HepG2 (cell line): ENCODE measurements around the gene CEP97.

Experiments used
- ARID3A ChIP-seq: IDR thresholded peaks from 2 replicates; pipeline ENCODE4 v1.6.1; 2012; ENCODE audit warnings: low read depth, low read length, improper control_type of control experiment
- BHLHE40 ChIP-seq: IDR thresholded peaks from 2 replicates; pipeline ENCODE4 v1.6.1; 2011; ENCODE audit warnings: low read length, improper control_type of control experiment
- EHMT2 ChIP-seq: fragments of 200-600 bp; sonication (generic); IDR thresholded peaks from 2 replicates; pipeline ENCODE4 v1.7.0; 2017; ENCODE audit warnings: antibody characterized with exemption, low read depth, low read length, borderline replicate concordance
- MAFK ChIP-seq, 2 experiments: IDR thresholded peaks in 1 of 2; conservative IDR thresholded peaks in 1 of 2; 2 replicates each; pipeline ENCODE4 v1.6.1; 2011; ENCODE audit warnings: improper control_type of control experiment in 2 of 2, low read length in 2 of 2
- MLLT10 ChIP-seq: sonication (generic); formaldehyde crosslinking; IDR thresholded peaks from 2 replicates; pipeline ENCODE4 v1.4.0; 2020; ENCODE audit warnings: missing genetic modification reagents
- RCOR2 ChIP-seq: IDR thresholded peaks from 2 replicates; pipeline ENCODE4 v1.6.1; 2016; ENCODE audit warnings: missing biosample characterization, missing genetic modification reagents
- SMC3 ChIP-seq: IDR thresholded peaks from 2 replicates; pipeline ENCODE4 v1.6.1; 2011; ENCODE audit warnings: low read length, improper control_type of control experiment
- TAF1 ChIP-seq: sonication (generic); formaldehyde crosslinking; IDR thresholded peaks from 2 replicates; pipeline ENCODE4 v1.4.0; 2020; ENCODE audit warnings: missing genetic modification reagents
- ZBTB39 ChIP-seq: sonication (generic); formaldehyde crosslinking; IDR thresholded peaks from 2 replicates; pipeline ENCODE4 v1.5.0; 2020; ENCODE audit warnings: missing genetic modification reagents
- ZNF781 ChIP-seq: sonication (generic); formaldehyde crosslinking; IDR thresholded peaks from 2 replicates; pipeline ENCODE4 v1.5.1; 2020; ENCODE audit warnings: borderline replicate concordance, mild to moderate bottlenecking, missing genetic modification reagents; ENCODE audit errors: not compliant biosample characterization

- no peak for TF ChIP-seq EHMT2
- no peak for TF ChIP-seq ARID3A
- TF ChIP-seq ZNF781 (CRISPR knock-in tag) = no peak
- TF ChIP-seq SMC3 = no peak
- no peak for TF ChIP-seq MAFK (conservative IDR thresholded peaks at IDR 0.05 in 1 of 2, IDR thresholded peaks at IDR 0.05 in 1 of 2; ENCODE audit: low read length in 2 of 2)
- no peak for TF ChIP-seq TAF1
- TF ChIP-seq RCOR2 = no peak
- no peak for TF ChIP-seq ZBTB39 (CRISPR knock-in tag)
- TF ChIP-seq MLLT10 (CRISPR knock-in tag) = no peak
- no peak for TF ChIP-seq BHLHE40
Measured at GRCh38 chr3:101791778-101792177, 67.4 kb downstream of the CEP97 start.
